ENCODE measurements around the gene ADCK1. TPM values are rescaled to one million over a fixed set of nuclear protein-coding genes. Genes with fewer than 3 reads are reported as not detected.

ADCK1 gene
- total RNA-seq, 1 donor from 2014 or later = 7.8 TPM

- no peaks in the 10 kb centered on the region for H3K4me1 Mint-ChIP-seq (ENCODE audit: unreplicated experiment)
- no peak overlapping the region for H3K27ac Mint-ChIP-seq (ENCODE audit: unreplicated experiment)
- peaks cover 3% of the 10 kb centered on the region for H3K36me3 Mint-ChIP-seq (ENCODE audit: unreplicated experiment)
- H3K9me3 Mint-ChIP-seq (ENCODE audit: unreplicated experiment) = no peaks in the 10 kb centered on the region
- TF ChIP-seq CTCF (IDR thresholded peaks at IDR 0.05) = no peak
- no peaks in the 10 kb centered on the region for H3K27me3 Mint-ChIP-seq (ENCODE audit: unreplicated experiment)
- DNase-seq (ENCODE audit: extremely low spot score, unreplicated experiment) = no peak
- no peak overlapping the region for H3K4me3 Mint-ChIP-seq (ENCODE audit: unreplicated experiment)
These were observed 69.4 kb downstream of the ADCK1 start for GRCh38 chr14:77869340-77869739.

- no peaks in the 10 kb centered on the region for H3K4me1 Mint-ChIP-seq (ENCODE audit: unreplicated experiment)
- no peaks in the 10 kb centered on the region for H3K9me3 Mint-ChIP-seq (ENCODE audit: unreplicated experiment)
- no peak overlapping the region for H3K27ac Mint-ChIP-seq (ENCODE audit: unreplicated experiment)
- no peaks in the 10 kb centered on the region for H3K27me3 Mint-ChIP-seq (ENCODE audit: unreplicated experiment)
- no peak for DNase-seq (ENCODE audit: extremely low spot score, unreplicated experiment)
- TF ChIP-seq CTCF (IDR thresholded peaks at IDR 0.05) = no peak
- H3K4me3 Mint-ChIP-seq (ENCODE audit: unreplicated experiment) = no peak overlapping the region
- peaks cover 10% of the 10 kb centered on the region for H3K36me3 Mint-ChIP-seq (ENCODE audit: unreplicated experiment)
These were observed 70.7 kb downstream of the ADCK1 start for GRCh38 chr14:77870646-77871045.

- H3K27ac Mint-ChIP-seq (ENCODE audit: unreplicated experiment) = no peak overlapping the region
- no peak for DNase-seq (ENCODE audit: extremely low spot score, unreplicated experiment)
- TF ChIP-seq CTCF (IDR thresholded peaks at IDR 0.05) = no peak
These were observed 72.2 kb downstream of the ADCK1 start for GRCh38 chr14:77872152-77872551.

GRCh38 chr14:77872983-77873382 lies 73.1 kb downstream of the ADCK1 start:
- DNase-seq (ENCODE audit: extremely low spot score, unreplicated experiment) = no peak
- H3K27ac Mint-ChIP-seq (ENCODE audit: unreplicated experiment) = no peak overlapping the region
- no peak for TF ChIP-seq CTCF (IDR thresholded peaks at IDR 0.05)
- H3K9me3 Mint-ChIP-seq (ENCODE audit: unreplicated experiment) = peaks cover 3% of the 10 kb centered on the region
- H3K4me1 Mint-ChIP-seq (ENCODE audit: unreplicated experiment) = no peaks in the 10 kb centered on the region
- no peak overlapping the region for H3K4me3 Mint-ChIP-seq (ENCODE audit: unreplicated experiment)
- H3K27me3 Mint-ChIP-seq (ENCODE audit: unreplicated experiment) = no peaks in the 10 kb centered on the region
- H3K36me3 Mint-ChIP-seq (ENCODE audit: unreplicated experiment) = peaks cover 9% of the 10 kb centered on the region

More at GRCh38 chr14:77872152-77872551, 72.2 kb downstream of the ADCK1 start:
- H3K36me3 Mint-ChIP-seq (ENCODE audit: unreplicated experiment) = peaks cover 9% of the 10 kb centered on the region
- H3K4me3 Mint-ChIP-seq (ENCODE audit: unreplicated experiment) = no peak overlapping the region
- peaks cover 3% of the 10 kb centered on the region for H3K9me3 Mint-ChIP-seq (ENCODE audit: unreplicated experiment)
- H3K4me1 Mint-ChIP-seq (ENCODE audit: unreplicated experiment) = no peaks in the 10 kb centered on the region
- no peaks in the 10 kb centered on the region for H3K27me3 Mint-ChIP-seq (ENCODE audit: unreplicated experiment)

- Mint-ChIP-seq H3K27ac (ENCODE audit: unreplicated experiment) (no peak overlapping the region), H3K4me3 (ENCODE audit: unreplicated experiment) (no peak overlapping the region), H3K36me3 (ENCODE audit: unreplicated experiment) (peaks cover 9% of the 10 kb centered on the region), H3K27me3 (ENCODE audit: unreplicated experiment) (no peaks in the 10 kb centered on the region), H3K9me3 (ENCODE audit: unreplicated experiment) (peaks cover 3% of the 10 kb centered on the region), H3K4me1 (ENCODE audit: unreplicated experiment) (peaks cover 8% of the 10 kb centered on the region)
- DNase-seq (ENCODE audit: extremely low spot score, unreplicated experiment) = no peak
- TF ChIP-seq CTCF (IDR thresholded peaks at IDR 0.05) = no peak
These were observed 78.9 kb downstream of the ADCK1 start for GRCh38 chr14:77878783-77879182.

Measured in osteocyte (in vitro differentiated cells).